K562 (cell line): ENCODE data around the gene PSMC3IP. TPM values are rescaled to one million over a fixed set of nuclear protein-coding genes. Genes with fewer than 3 reads are reported as not detected.

Experiments used
- CREB5 ChIP-seq: fragments of 250-450 bp; sonication (Bioruptor Pico); IDR thresholded peaks from 2 replicates; pipeline ENCODE4 v1.5.0; 2020; ENCODE audit warnings: mild to moderate bottlenecking
- HCFC1 ChIP-seq: IDR thresholded peaks from 2 replicates; pipeline ENCODE4 v1.6.1; 2012; ENCODE audit warnings: low read depth, low read length, improper control_type of control experiment
- HDAC3 ChIP-seq: fragments of 450-650 bp; IDR thresholded peaks from 2 replicates; pipeline ENCODE4 v1.6.1; 2018; ENCODE audit warnings: borderline replicate concordance, mild to moderate bottlenecking, moderate library complexity; ENCODE audit not compliant: partially characterized antibody
- ILF3 ChIP-seq: fragments of 450-650 bp; IDR thresholded peaks from 2 replicates; pipeline ENCODE4 v1.6.1; 2018; ENCODE audit warnings: antibody characterized with exemption, mild to moderate bottlenecking, moderate library complexity, borderline replicate concordance
- MXD1 ChIP-seq: fragments of 250-450 bp; sonication (Bioruptor Pico); IDR thresholded peaks from 2 replicates; pipeline ENCODE4 v1.8.0; 2021; ENCODE audit warnings: borderline replicate concordance, mild to moderate bottlenecking, moderate library complexity; ENCODE audit not compliant: poor library complexity, severe bottlenecking
- NR1H2 ChIP-seq: sonication (generic); formaldehyde crosslinking; IDR thresholded peaks from 2 replicates; pipeline ENCODE4 v1.4.0; 2020; ENCODE audit warnings: mild to moderate bottlenecking, missing genetic modification reagents
- RAD51 ChIP-seq: fragments of 450-650 bp; IDR thresholded peaks from 2 replicates; pipeline ENCODE4 v1.7.1; 2016; ENCODE audit warnings: low read depth, mild to moderate bottlenecking, borderline replicate concordance
- RBM14 ChIP-seq: fragments of 200-400 bp; formaldehyde crosslinking; IDR thresholded peaks from 2 replicates; pipeline ENCODE4 v1.6.1; 2018; ENCODE audit warnings: low read depth, mild to moderate bottlenecking, low read length, moderate library complexity, borderline replicate concordance; ENCODE audit not compliant: insufficient read depth
- RBM34 ChIP-seq: fragments of 200-400 bp; formaldehyde crosslinking; IDR thresholded peaks from 2 replicates; pipeline ENCODE4 v1.6.1; 2018; ENCODE audit warnings: low read length, borderline replicate concordance; ENCODE audit not compliant: insufficient read depth
- SNRNP70 ChIP-seq: fragments of 200-400 bp; formaldehyde crosslinking; optimal IDR thresholded peaks from 2 replicates; pipeline ENCODE3; 2017; ENCODE audit warnings: low read depth, low read length
- U2AF2 ChIP-seq: fragments of 200-400 bp; formaldehyde crosslinking; optimal IDR thresholded peaks from 2 replicates; pipeline ENCODE3; 2017; ENCODE audit warnings: low read depth, mild to moderate bottlenecking, low read length
- YY1 ChIP-seq, 3 experiments: IDR thresholded peaks; 2 replicates each; pipeline ENCODE4 v1.6.1; 2011; ENCODE audit warnings: low read length in 2 of 3, mild to moderate bottlenecking in 2 of 3, moderate library complexity in 2 of 3, borderline replicate concordance in 1 of 3, control low read depth in 1 of 3, low read depth in 1 of 3; ENCODE audit not compliant: insufficient read depth in 3 of 3, insufficient replicate concordance in 2 of 3, control insufficient read depth in 1 of 3, insufficient read length in 1 of 3; ENCODE audit errors: extremely low read depth in 1 of 3
- ZBTB7A ChIP-seq: IDR thresholded peaks from 2 replicates; pipeline ENCODE4 v1.6.1; 2011; ENCODE audit warnings: low read depth, mild to moderate bottlenecking, low read length, moderate library complexity, borderline replicate concordance; ENCODE audit not compliant: control insufficient read depth
- polyA plus RNA-seq, 8 experiments: library from polyadenylated mRNA; depleted of rRNA in 4 of 8; stranded (reverse) in 5 of 8; unstranded in 3 of 8; fragments of >200 nt; fragmentation: Nextera tagmentation in 2 of 8; fragmentation: Illumina TruSeq in 1 of 8; extraction: Ambion mirVana in 2 of 8; extraction: Trizol in 1 of 8; gene quantifications; 2 replicates each; pipeline versions ENCODE4 v1.2.1 to v1.2.3, GENCODE V29; 2011 to 2014; ENCODE audit warnings: inconsistent platforms in 1 of 8, missing spikeins in 1 of 8
- total RNA-seq, 7 experiments: library from RNA; depleted of rRNA in 6 of 7; stranded (reverse); fragments of >200 nt in 6 of 7; fragmentation: Illumina TruSeq in 2 of 7; extraction: Trizol in 2 of 7; gene quantifications; 2 replicates each; pipeline versions ENCODE4 v1.2.1 to v1.2.3, GENCODE V29; 2011 to 2021; ENCODE audit warnings: low replicate concordance in 1 of 7
- TF ChIP-seq, protein P1 (sequence below), 2 experiments: fragments of 450-650 bp; conservative IDR thresholded peaks; 2 replicates each; pipeline ENCODE4 v1.6.1; 2017; ENCODE audit warnings: mild to moderate bottlenecking in 2 of 2, moderate library complexity in 2 of 2
- TF ChIP-seq, protein P2 (sequence below): sonication (generic); formaldehyde crosslinking; IDR thresholded peaks from 2 replicates; pipeline ENCODE4 v1.8.0; 2022; ENCODE audit warnings: missing genetic modification reagents, mild to moderate bottlenecking, borderline replicate concordance

The PSMC3IP gene
- total and polyA plus RNA-seq, 9 of the 15 experiments (the other 6 are each of a cell fraction or from before 2014, with no cell fraction given): 13.8 to 65.6 (median 32.8) TPM

DNA sequence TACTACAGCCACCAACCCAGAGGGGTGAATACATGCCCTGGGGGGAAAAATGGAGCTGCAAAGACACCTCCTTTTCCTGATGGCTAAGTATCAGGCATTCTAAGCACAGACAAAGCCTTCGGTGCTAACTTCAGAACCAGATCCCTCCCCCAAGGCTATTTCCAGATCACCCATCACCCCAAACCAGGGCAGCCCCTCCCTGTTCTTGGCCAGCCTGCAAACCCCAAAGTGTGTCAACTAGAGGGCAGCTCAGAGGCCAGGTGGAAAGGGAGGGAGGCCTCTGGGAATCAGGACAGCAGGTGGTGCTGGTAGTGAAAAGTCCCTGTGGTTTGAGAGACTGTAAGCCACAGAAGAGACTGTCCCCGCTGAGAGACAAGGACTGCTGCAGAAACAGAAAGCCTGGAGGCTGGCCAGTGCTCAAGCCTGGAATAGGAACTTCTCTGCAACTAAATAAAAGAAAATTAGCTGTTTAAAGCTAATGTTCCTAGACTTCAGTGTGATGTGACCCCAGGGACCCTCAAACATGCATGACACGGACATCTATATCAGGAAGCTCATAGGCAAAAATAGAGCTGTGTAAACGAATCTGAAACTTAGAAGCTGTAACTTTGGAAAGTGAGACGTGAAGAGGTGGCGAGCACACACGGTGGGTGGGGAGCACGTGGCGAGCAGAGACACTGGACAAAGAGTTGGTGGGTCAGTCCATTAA, 41.1 kb upstream of the PSMC3IP start (continued):
- TF ChIP-seq NR1H2 (CRISPR knock-in tag): no peak
- TF ChIP-seq RAD51: no peak
- no peak for TF ChIP-seq SNRNP70
- TF ChIP-seq, protein P1, sequence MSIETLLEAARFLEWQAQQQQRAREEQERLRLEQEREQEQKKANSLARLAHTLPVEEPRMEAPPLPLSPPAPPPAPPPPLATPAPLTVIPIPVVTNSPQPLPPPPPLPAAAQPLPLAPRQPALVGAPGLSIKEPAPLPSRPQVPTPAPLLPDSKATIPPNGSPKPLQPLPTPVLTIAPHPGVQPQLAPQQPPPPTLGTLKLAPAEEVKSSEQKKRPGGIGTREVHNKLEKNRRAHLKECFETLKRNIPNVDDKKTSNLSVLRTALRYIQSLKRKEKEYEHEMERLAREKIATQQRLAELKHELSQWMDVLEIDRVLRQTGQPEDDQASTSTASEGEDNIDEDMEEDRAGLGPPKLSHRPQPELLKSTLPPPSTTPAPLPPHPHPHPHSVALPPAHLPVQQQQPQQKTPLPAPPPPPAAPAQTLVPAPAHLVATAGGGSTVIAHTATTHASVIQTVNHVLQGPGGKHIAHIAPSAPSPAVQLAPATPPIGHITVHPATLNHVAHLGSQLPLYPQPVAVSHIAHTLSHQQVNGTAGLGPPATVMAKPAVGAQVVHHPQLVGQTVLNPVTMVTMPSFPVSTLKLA (conservative IDR thresholded peaks at IDR 0.05): no peak
- no peak for TF ChIP-seq HCFC1
- TF ChIP-seq RBM14: no peak
- TF ChIP-seq, protein P2, sequence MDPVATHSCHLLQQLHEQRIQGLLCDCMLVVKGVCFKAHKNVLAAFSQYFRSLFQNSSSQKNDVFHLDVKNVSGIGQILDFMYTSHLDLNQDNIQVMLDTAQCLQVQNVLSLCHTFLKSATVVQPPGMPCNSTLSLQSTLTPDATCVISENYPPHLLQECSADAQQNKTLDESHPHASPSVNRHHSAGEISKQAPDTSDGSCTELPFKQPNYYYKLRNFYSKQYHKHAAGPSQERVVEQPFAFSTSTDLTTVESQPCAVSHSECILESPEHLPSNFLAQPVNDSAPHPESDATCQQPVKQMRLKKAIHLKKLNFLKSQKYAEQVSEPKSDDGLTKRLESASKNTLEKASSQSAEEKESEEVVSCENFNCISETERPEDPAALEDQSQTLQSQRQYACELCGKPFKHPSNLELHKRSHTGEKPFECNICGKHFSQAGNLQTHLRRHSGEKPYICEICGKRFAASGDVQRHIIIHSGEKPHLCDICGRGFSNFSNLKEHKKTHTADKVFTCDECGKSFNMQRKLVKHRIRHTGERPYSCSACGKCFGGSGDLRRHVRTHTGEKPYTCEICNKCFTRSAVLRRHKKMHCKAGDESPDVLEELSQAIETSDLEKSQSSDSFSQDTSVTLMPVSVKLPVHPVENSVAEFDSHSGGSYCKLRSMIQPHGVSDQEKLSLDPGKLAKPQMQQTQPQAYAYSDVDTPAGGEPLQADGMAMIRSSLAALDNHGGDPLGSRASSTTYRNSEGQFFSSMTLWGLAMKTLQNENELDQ (CRISPR knock-in tag): no peak
- no peak for TF ChIP-seq ILF3
- peak in 1 of 3 experiments; percentile 21 for TF ChIP-seq YY1 (IDR thresholded peaks at IDR 0.05; ENCODE audit: borderline replicate concordance in 1 of 3, control insufficient read depth in 1 of 3, extremely low read depth in 1 of 3, insufficient read depth in 3 of 3, insufficient read length in 1 of 3, insufficient replicate concordance in 2 of 3, low read depth in 1 of 3, low read length in 2 of 3)
- no peak for TF ChIP-seq CREB5 (CRISPR knock-in tag)
- no peak for TF ChIP-seq HDAC3
- TF ChIP-seq RBM34: no peak
- no peak for TF ChIP-seq MXD1 (CRISPR knock-in tag)
- no peak; the same call in 1 of the 2 replicates for TF ChIP-seq ZBTB7A
- no peak for TF ChIP-seq U2AF2
